ENCODE measurements around the gene FYN. TPM values are rescaled to one million over a fixed set of nuclear protein-coding genes. Genes with fewer than 3 reads are reported as not detected.

FYN gene
- total and polyA plus RNA-seq, 9 of the 15 experiments (the other 6 are each of a cell fraction or from before 2014, with no cell fraction given): 2.9 to 22.1 (median 11.4) TPM

- in situ Hi-C loops (cut with MboI): loop anchor here (25.0 kb wide), 1 partner anchor 590 kb away; no protein-coding TSS in a partner anchor
- no peaks in the 10 kb centered on the region for H3K9me1 ChIP-seq (ENCODE audit: control insufficient read depth, insufficient read depth, low read length)
- H3K36me3 ChIP-seq (ENCODE audit: control insufficient read depth, insufficient read depth, low read length): no peaks in the 10 kb centered on the region
- ChIA-PET CTCF (ENCODE audit: low intra/inter-chr PET ratio) (interaction anchor here (1.2 to 1.5 kb wide), 2 partner anchors 269 to 275 kb away, joined by 3 to 7 read pairs; no protein-coding TSS in a partner anchor), POLR2A (interaction anchor here (0.8 kb wide), 1 partner anchor 315 kb away, joined by 3 read pairs; no protein-coding TSS in a partner anchor)
- no peak overlapping the region for H2AFZ ChIP-seq (ENCODE audit: low read depth, low read length)
- TF ChIP-seq MEF2A (IDR thresholded peaks at IDR 0.05; ENCODE audit: control insufficient read depth, low read depth, low read length): no peak
- no peak for TF ChIP-seq DPF2 (IDR thresholded peaks at IDR 0.05)
- peak; percentile 58 for TF ChIP-seq CEBPG (CRISPR knock-in tag; IDR thresholded peaks at IDR 0.05)
- peak; percentile 92 to 93 for TF ChIP-seq CEBPG (tag; conservative IDR thresholded peaks at IDR 0.05 in 1 of 2, IDR thresholded peaks at IDR 0.05 in 1 of 2)
- TF ChIP-seq ATF3 (IDR thresholded peaks at IDR 0.05): peak; percentile 31; the same call in 1 of the 2 replicates
- no peak for TF ChIP-seq ATF3 (CRISPR knock-in tag; conservative IDR thresholded peaks at IDR 0.05)
- TF ChIP-seq ZNF57 (CRISPR knock-in tag; IDR thresholded peaks at IDR 0.05): no peak
- TF ChIP-seq ZNF146 (CRISPR knock-in tag; IDR thresholded peaks at IDR 0.05; ENCODE audit: unreplicated experiment): no peak
- peak; percentile 89 for TF ChIP-seq CEBPB (tag; IDR thresholded peaks at IDR 0.05)
- H3K4me2 ChIP-seq (ENCODE audit: insufficient read depth, low read length): no peak overlapping the region
- no TSS peak for BruUV-seq (replicated peaks)
- DNase-seq (ENCODE audit: extremely low read depth in 1 of 4, low spot score in 3 of 4) (no peak), FAIRE-seq (peak; percentile 23), ATAC-seq (no peak)
- H3K4me3 ChIP-seq: no peak overlapping the region
- no peak overlapping the region for H3K27ac ChIP-seq (ENCODE audit: extremely low read depth, low read depth, low read length)
- 0% methylated on average over 3 of the region's 3 CpGs for WGBS (ENCODE audit: insufficient coverage, low coverage, missing lambda C conversion rate)
- peaks cover 6 to 29% of the 10 kb centered on the region in 2 experiments for H3K27me3 ChIP-seq (ENCODE audit: control insufficient read depth in 2 of 2, insufficient read depth in 2 of 2, low read length in 2 of 2)
- peaks cover 7% of the 10 kb centered on the region; the same call in 1 of the 2 replicates for H4K20me1 ChIP-seq (replicated peaks; ENCODE audit: control insufficient read depth, insufficient read depth, low read length)
- no peaks in the 10 kb centered on the region for H3K9me3 ChIP-seq (replicated peaks; ENCODE audit: control insufficient read depth, insufficient read depth, low read depth, low read length)
- no peaks in the 10 kb centered on the region for H3K4me1 ChIP-seq (replicated peaks in 1 of 2; ENCODE audit: control insufficient read depth in 2 of 2, insufficient read depth in 2 of 2, low read length in 2 of 2)
- no peak overlapping the region for H3K9ac ChIP-seq (ENCODE audit: insufficient read depth in 1 of 2, low read depth in 2 of 2, low read length in 2 of 2)
- no peaks in the 10 kb centered on the region for H3K79me2 ChIP-seq (ENCODE audit: control insufficient read depth, insufficient read depth, low read length)
- intact Hi-C loops (cut with micrococcal nuclease): no loop called here
Observed at GRCh38 chr6:111722179-111722731, 151.0 kb downstream of the FYN start.

Data from K562 (cell line).